ENCODE data around the gene VCAM1.

Gene VCAM1

GRCh38 chr1:100731309-100731708, 11.8 kb downstream of the VCAM1 start:
- DNase-seq (ENCODE audit: extremely low spot score) = no peak
- ChIA-PET CTCF (no interaction called here), POLR2A (no interaction called here)
- TF ChIP-seq NFRKB (IDR thresholded peaks at IDR 0.05) = no peak

DNA sequence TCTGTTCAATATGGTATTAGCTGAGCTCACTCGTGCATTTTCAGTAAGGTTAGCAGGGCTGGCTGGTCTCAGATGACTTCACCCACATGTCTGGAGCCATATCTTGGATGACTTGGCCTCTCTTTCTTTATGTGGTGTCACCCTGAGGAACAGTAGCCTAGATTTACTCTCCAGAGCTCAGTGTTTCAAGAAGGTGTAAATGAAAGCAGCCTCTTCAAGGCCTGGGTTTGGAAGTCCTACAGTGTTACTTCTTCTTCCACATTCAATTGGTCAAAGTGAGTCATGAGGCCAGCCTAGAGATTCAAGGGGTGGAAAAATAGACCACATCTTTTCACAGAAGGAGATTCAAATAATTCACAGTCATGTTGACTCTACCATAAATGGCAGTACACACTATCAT, 12.2 kb downstream of the VCAM1 start:
- no peak for DNase-seq (ENCODE audit: extremely low spot score)
- TF ChIP-seq LEF1 (IDR thresholded peaks at IDR 0.05; ENCODE audit: borderline replicate concordance) (no peak), TARDBP (IDR thresholded peaks at IDR 0.05) (no peak), SUZ12 (IDR thresholded peaks at IDR 0.05) (no peak)
- ChIA-PET POLR2A (no interaction called here), CTCF (no interaction called here)

DNA sequence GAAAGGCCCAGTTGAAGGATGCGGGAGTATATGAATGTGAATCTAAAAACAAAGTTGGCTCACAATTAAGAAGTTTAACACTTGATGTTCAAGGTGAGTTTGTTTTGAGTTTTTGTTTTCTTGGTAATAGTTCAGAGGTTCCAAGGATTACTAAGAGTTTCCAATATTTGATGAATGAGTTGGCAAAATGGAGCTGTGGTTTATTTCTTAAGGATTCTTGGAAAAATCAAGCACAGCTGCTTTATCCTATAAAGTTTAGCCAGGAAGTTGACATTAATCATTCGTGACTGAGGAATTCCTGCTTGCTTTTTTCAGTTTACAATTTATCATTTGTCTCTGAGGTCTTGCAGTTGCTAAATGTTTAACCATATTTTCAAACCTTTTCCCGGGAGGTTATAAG, 15.1 kb downstream of the VCAM1 start:
- ChIA-PET POLR2A (no interaction called here), CTCF (no interaction called here)
- no peak for DNase-seq (ENCODE audit: extremely low spot score)
- TF ChIP-seq TARDBP (IDR thresholded peaks at IDR 0.05) = no peak
- no peak for TF ChIP-seq ELF4 (IDR thresholded peaks at IDR 0.05)

- no peak for DNase-seq (ENCODE audit: extremely low spot score)
- CTCF ChIA-PET = no interaction called here
- POLR2A ChIA-PET = no interaction called here
- TF ChIP-seq ARNT (IDR thresholded peaks at IDR 0.05) = no peak
- TF ChIP-seq HDGF (IDR thresholded peaks at IDR 0.05; ENCODE audit: borderline replicate concordance) = no peak
- no peak for TF ChIP-seq SP1 (IDR thresholded peaks at IDR 0.05)
- no peak for TF ChIP-seq TARDBP (IDR thresholded peaks at IDR 0.05)
- TF ChIP-seq FOXA1 (IDR thresholded peaks at IDR 0.05) = no peak
- TF ChIP-seq BHLHE40 (IDR thresholded peaks at IDR 0.05; ENCODE audit: borderline replicate concordance) = no peak
- TF ChIP-seq FOXM1 (IDR thresholded peaks at IDR 0.05; ENCODE audit: borderline replicate concordance) = no peak
- no peak for TF ChIP-seq FOXK2 (IDR thresholded peaks at IDR 0.05)
- no peak for TF ChIP-seq ZNF384 (IDR thresholded peaks at IDR 0.05)
- TF ChIP-seq LEF1 (IDR thresholded peaks at IDR 0.05; ENCODE audit: borderline replicate concordance) = no peak
- no peak for TF ChIP-seq PKNOX1 (IDR thresholded peaks at IDR 0.05)
- no peak for TF ChIP-seq ELF4 (IDR thresholded peaks at IDR 0.05)
- TF ChIP-seq L3MBTL2 (conservative IDR thresholded peaks at IDR 0.05) = no peak
- TF ChIP-seq NFRKB (IDR thresholded peaks at IDR 0.05) = no peak
- no peak for TF ChIP-seq SUZ12 (IDR thresholded peaks at IDR 0.05)
- TF ChIP-seq CTBP1 (IDR thresholded peaks at IDR 0.05; ENCODE audit: borderline replicate concordance) = no peak
Measured at GRCh38 chr1:100735244-100735643, 15.7 kb downstream of the VCAM1 start.

- DNase-seq (ENCODE audit: extremely low spot score) = no peak
- POLR2A ChIA-PET = no interaction called here
- CTCF ChIA-PET = no interaction called here
- TF ChIP-seq SUZ12 (IDR thresholded peaks at IDR 0.05) = no peak
- no peak for TF ChIP-seq FOXA1 (IDR thresholded peaks at IDR 0.05)
- TF ChIP-seq FOXM1 (IDR thresholded peaks at IDR 0.05; ENCODE audit: borderline replicate concordance) = no peak
- TF ChIP-seq L3MBTL2 (conservative IDR thresholded peaks at IDR 0.05) = no peak
- TF ChIP-seq TARDBP (IDR thresholded peaks at IDR 0.05) = no peak
- no peak for TF ChIP-seq FOXK2 (IDR thresholded peaks at IDR 0.05)
- TF ChIP-seq PKNOX1 (IDR thresholded peaks at IDR 0.05) = no peak
- no peak for TF ChIP-seq NFRKB (IDR thresholded peaks at IDR 0.05)
- no peak for TF ChIP-seq ELF4 (IDR thresholded peaks at IDR 0.05)
- no peak for TF ChIP-seq CTBP1 (IDR thresholded peaks at IDR 0.05; ENCODE audit: borderline replicate concordance)
- TF ChIP-seq ARNT (IDR thresholded peaks at IDR 0.05) = no peak
- TF ChIP-seq BHLHE40 (IDR thresholded peaks at IDR 0.05; ENCODE audit: borderline replicate concordance) = no peak
- TF ChIP-seq LEF1 (IDR thresholded peaks at IDR 0.05; ENCODE audit: borderline replicate concordance) = no peak
- no peak for TF ChIP-seq ZNF384 (IDR thresholded peaks at IDR 0.05)
- TF ChIP-seq SP1 (IDR thresholded peaks at IDR 0.05) = no peak
- no peak for TF ChIP-seq HDGF (IDR thresholded peaks at IDR 0.05; ENCODE audit: borderline replicate concordance)
Measured at GRCh38 chr1:100736324-100736723, 16.8 kb downstream of the VCAM1 start.

GRCh38 chr1:100736746-100737145, 17.2 kb downstream of the VCAM1 start:
- CTCF ChIA-PET = interaction anchor here (0.6 kb wide), 1 partner anchor 119 kb away, joined by 3 read pairs; no protein-coding TSS in a partner anchor
- POLR2A ChIA-PET = no interaction called here
- no peak for TF ChIP-seq ZNF384 (IDR thresholded peaks at IDR 0.05)
- DNase-seq (ENCODE audit: extremely low spot score) = no peak

GRCh38 chr1:100746542-100746932, 27.0 kb downstream of the VCAM1 start:
- no peak for DNase-seq (ENCODE audit: extremely low spot score)
- ChIA-PET CTCF (no interaction called here), POLR2A (no interaction called here)
- TF ChIP-seq BHLHE40 (IDR thresholded peaks at IDR 0.05; ENCODE audit: borderline replicate concordance) (no peak), ZNF384 (IDR thresholded peaks at IDR 0.05) (no peak), FOXM1 (IDR thresholded peaks at IDR 0.05; ENCODE audit: borderline replicate concordance) (no peak), SP1 (IDR thresholded peaks at IDR 0.05) (no peak)

DNA sequence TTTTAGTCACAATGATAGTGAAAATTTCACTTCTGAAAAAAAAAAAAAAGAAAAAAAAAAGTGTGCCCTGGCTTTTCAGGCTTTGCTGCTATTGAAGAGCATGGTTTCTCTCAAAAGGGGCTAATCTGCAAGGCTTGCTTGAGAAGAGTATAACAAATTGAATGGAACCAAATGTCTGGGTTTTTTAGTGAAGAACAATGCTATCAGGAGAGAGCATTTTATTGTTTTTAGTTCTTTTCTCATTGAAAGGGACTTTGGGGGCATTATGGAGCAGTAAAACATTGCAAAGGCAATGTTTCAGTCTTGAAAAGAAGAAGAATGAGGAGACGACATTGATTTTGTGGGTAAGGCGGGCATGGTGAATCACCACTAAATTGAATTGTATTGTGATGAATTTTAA, 28.2 kb downstream of the VCAM1 start:
- no peak for TF ChIP-seq LEF1 (IDR thresholded peaks at IDR 0.05; ENCODE audit: borderline replicate concordance)
- TF ChIP-seq FOXA1 (IDR thresholded peaks at IDR 0.05) = no peak
- no peak for TF ChIP-seq NFRKB (IDR thresholded peaks at IDR 0.05)
- no peak for TF ChIP-seq ELF4 (IDR thresholded peaks at IDR 0.05)
- ChIA-PET CTCF (no interaction called here), POLR2A (no interaction called here)
- no peak for DNase-seq (ENCODE audit: extremely low spot score)
